NCI-H1105 (cell line): ENCODE data around the gene KIF27.
"Not testable (repeated sequence)": the region's sequence is repeated elsewhere in the genome, so short reads cannot be mapped to it uniquely, and the experiment has no call there.

ENCODE experiments used
- DNase-seq: peaks from one replicate; lab custom pipeline; 2025; lab: John Stamatoyannopoulos, UW

The KIF27 gene, protein sequence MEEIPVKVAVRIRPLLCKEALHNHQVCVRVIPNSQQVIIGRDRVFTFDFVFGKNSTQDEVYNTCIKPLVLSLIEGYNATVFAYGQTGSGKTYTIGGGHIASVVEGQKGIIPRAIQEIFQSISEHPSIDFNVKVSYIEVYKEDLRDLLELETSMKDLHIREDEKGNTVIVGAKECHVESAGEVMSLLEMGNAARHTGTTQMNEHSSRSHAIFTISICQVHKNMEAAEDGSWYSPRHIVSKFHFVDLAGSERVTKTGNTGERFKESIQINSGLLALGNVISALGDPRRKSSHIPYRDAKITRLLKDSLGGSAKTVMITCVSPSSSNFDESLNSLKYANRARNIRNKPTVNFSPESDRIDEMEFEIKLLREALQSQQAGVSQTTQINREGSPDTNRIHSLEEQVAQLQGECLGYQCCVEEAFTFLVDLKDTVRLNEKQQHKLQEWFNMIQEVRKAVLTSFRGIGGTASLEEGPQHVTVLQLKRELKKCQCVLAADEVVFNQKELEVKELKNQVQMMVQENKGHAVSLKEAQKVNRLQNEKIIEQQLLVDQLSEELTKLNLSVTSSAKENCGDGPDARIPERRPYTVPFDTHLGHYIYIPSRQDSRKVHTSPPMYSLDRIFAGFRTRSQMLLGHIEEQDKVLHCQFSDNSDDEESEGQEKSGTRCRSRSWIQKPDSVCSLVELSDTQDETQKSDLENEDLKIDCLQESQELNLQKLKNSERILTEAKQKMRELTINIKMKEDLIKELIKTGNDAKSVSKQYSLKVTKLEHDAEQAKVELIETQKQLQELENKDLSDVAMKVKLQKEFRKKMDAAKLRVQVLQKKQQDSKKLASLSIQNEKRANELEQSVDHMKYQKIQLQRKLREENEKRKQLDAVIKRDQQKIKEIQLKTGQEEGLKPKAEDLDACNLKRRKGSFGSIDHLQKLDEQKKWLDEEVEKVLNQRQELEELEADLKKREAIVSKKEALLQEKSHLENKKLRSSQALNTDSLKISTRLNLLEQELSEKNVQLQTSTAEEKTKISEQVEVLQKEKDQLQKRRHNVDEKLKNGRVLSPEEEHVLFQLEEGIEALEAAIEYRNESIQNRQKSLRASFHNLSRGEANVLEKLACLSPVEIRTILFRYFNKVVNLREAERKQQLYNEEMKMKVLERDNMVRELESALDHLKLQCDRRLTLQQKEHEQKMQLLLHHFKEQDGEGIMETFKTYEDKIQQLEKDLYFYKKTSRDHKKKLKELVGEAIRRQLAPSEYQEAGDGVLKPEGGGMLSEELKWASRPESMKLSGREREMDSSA (N-terminal part only)

DNA sequence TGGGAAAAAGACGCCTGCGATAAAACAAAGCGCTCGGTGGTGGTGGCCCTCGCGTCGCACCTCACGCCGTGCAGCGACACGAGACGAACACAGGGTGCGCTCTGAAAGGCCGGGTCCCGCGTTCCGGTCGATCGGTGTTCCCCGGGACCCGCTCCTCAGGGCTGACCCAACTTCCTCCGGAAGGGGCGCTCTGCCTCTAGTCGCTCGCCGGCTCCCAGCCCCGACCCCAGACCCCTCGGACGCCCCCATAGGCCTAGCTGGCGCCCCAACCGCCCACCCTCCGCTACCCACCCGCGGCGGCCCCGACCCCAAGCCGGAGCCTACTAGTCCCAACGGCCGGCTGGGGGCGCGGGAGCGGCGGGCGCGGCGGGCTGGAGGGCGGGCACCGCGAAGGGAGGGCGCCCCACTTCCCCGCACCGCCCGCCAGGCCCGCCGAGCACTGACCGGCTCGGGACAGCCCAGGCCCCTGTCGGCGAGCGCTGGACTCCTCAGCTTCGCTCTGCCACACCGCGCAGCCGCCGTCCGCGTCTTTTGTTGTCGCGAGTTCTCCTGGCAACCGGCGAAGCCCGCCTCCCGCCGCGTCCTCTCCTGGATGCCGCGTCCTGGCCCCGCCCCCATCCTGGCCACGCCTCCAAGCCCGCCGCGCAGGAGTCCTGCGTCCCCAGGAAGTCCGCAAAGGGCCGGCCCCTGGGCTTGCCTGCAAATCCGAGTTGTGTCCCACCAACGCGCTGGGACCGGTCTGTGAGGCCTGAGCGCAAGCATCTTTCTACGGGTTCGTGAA is at the start of gene KIF27:
TSS of gene KIF27 (minus strand) at position 506 of the 781 bp plus-strand sequence. CDS start 5,841 bp downstream, outside the sequence.
- peak; percentile 94 for DNase-seq

DNA sequence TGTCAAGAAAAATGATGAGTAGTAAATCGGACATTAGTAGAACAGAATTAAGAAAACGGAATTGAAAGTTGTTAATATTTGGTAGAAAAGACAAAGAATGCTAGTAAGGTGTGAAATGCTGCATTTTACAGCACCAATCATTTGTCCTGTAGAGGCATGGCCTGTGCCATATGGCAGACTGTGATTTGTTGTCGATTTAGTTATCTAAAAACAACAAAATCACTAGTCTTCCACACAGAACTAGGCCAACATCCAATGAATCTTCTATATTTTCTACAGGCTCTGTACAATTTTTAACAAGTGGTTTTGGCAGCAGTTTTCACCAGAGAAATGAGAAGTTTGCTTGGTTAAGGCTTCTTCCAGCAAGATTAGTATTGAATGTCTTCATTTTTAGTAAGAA is 48.4 kb upstream of the KIF27 start:
- DNase-seq = no peak

DNA sequence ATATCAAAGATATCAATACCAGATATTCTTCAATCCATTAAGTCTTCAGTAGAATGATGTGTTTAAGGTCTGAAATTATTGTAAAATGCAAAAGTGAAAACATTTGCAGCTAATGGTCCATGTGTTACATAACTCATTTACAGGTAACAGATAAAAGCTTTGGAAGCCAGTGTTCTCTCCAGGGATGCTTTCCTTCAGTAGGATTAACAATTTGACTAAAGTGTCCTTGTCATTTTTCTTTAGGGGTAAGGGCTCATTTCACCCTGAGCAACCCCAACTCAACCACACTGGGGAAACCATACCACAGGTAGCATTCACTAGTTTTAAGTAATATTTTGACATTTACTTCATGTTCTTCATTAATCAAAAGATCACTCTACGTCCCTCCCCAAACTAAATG is 45.8 kb upstream of the KIF27 start:
- DNase-seq = no peak

DNA sequence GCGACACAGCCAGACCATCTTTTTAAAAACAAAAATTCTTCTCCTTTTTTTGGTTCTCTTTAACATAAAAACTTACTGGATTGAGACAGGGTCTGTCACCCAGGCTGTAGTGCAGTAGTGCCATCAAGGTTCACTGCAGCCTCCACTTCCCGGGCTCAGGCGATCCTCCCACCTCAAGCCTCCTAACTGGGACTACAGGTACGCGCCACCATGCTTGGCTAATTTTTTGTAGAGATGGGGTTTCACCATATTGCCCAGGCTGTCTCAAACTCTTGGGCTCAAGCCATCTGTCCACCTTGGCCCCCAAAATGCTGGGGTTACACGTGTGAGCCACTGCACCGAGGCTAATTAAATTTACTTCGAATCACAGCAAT is 45.0 kb upstream of the KIF27 start:
- no peak for DNase-seq

DNA sequence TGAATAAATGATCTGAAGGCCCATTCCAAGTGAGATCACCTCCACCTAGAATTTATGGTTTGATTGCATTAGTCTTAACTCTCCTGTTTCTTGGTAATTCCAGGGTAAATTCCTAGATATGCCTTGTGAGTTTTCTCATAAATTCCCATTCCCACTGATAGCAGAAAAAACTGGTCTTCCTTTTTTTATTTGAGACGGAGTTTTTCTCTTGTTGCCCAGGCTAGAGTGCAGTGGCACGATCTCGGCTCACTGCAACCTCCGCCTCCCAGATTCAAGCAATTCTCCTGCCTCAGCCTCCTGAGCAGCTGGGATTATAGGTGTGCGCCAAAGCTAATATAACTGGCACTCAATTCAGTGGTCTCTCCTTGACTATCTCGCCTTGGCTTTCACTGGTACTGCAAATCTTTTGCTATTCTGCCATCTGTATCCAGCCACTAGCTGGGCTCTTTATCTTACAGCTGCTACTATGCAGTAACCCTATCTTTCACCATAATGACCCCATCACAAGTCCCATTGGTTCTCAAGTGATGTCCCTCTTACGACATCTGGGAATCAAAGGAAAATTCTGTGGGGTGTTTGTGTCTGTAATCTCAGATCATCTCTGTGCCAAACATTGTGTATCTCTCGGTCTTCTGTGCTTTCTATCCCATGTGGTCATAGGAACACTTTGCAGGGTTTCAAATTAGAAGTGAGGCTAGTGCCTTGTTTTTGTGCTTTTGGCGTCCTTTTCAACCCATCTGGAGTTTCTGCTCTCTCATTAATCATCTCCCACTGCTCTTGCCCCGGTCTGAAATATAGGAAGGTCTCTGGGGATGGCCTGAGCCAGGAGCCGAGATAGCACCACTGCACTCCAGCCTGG is 44.3 kb upstream of the KIF27 start:
- no peak for DNase-seq

DNA sequence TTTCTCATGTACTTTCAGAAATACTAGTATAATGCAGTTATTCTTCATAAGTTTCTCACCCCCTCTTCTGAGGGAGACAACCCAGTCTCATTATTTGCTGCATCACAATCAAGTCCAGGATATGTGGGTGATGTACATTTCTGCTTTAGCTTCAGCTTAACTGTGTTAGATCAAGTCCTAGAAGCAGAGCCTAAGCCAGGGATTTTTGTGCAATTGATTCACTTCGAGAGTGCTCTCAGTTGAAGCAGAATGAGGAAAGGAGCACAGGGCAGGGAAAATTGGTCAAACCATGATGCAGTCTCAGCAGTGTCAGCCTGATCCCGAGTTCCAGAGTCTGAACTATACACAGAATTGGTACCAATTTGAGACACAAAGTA is 43.7 kb upstream of the KIF27 start:
- no peak for DNase-seq

DNA sequence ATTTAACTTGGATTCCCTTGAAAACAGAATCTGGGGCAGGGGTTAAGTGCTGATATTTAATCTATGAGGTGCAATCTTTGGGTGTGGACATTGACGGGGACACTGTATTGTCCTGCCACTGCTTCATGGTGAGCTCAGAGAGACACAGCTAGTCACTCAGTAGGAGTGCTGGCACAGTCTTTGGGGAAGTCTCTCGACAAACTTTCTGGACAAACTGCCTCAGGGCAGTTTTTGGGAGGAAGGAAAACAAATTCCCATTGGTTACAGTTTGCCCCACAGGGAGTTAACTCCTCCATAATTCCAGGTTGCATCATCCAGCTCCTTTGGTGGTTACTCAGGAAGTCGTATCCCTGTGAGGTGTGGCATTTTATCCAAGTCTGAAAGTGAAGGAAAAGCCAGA is 40.9 kb upstream of the KIF27 start:
- DNase-seq = no peak

DNA sequence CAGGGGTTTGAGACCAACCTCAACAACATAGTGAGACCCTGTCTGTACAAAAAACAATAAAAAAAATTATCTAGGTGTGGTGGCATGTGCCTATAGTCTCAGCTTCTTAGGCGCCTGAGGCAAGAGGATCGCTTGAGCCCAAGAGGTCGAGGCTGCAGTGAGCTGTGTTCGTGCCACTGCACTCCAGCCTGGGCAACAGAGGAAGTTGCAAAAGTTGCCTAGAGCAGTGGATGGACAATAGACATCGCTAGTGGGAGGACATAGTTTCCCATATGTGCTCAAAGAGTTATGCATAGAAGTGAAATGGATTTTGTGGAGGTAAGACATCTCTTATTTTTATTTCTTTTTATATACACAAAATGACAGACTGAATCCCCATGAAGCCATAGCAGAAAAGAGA is 39.8 kb upstream of the KIF27 start:
- DNase-seq = no peak

DNA sequence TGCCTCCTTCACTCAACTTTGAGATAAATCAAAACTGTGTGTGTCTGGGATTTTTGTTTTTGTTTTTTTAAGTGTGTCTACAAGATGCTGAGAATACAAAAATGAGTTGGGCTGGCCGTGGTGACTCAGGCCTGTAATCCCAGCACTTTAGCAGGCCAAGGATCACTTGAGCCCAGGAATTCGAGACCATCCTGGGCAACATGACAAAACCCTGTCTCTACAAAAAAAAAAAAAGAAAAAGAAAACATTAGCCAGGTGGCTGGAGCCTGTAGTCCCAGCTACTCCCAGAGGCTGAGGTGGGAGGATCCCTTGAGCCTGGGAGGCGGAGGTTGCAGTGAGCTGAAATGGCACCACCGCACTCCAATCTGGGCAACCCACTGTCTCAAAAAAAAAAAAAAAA is 37.8 kb upstream of the KIF27 start:
- DNase-seq = no peak

DNA sequence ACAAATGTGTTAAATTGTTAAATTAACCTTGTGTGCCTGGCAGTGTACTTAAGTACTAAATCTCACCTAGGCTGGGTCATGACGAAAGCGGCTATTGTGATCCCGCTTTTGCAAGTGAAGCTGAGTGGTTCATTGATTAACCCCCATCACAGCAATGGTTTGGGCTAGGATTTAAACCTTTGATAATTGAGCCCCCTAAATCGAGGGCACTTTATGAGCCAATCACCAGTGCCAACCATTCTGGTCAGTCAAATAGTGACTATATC is 35.9 kb upstream of the KIF27 start:
- DNase-seq = no peak

DNA sequence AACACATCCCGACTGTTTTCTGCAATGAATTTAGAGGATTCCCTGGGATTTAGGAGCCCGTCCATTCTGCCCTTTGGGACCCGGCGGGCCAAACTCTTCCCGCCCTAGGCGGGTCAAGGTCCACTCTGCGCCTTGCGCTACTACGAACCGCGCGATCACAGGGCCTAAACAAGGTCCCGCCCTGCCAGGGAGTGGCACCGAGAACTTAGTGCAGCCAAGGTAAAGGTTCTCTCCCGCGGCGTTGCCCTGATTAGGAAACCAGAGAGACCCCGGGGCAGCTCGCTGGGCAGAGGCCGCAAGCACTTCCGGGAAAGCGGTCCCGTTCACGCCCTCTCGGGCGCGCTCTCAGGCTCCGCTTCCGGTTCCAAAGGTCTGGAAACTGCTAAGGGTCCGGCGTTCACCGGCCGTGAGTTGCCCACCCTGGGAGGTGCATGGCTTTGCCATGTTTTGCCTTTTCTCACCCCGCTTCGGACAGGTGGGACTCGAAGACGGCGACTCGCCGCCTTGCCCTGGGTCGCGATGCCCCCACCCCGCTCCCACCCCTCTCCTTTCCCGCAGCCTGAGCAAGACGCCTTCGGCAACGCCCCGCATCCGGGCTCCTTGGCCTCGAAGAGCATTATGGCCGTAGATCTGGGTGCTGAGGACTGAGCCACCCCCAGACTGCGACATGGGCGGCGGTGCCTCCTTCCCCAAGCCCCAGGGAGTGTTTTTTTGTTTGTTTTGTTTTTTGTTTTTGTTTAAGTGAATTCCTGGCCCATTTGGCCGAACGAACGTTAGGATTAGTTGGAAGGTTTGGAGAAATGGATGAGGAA is 35.4 kb upstream of the KIF27 start:
- DNase-seq = peak; percentile 73

DNA sequence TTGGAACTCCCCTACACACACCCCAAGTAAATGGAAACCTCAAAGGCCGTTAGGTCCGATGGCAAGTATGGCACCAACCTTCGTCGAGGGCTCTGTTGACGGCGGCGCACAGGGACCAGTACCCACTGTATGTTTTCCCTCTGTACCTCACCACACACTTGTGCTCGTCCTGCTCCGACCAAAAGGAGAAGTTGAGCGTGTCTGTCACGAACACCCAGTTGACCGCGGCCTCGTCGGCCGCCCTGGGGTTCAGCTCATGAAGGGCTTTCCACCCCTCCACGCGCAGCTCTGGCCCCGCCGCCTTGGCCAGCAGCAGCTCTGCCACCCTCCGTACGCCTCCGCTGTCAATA is 34.8 kb upstream of the KIF27 start:
- no peak for DNase-seq

DNA sequence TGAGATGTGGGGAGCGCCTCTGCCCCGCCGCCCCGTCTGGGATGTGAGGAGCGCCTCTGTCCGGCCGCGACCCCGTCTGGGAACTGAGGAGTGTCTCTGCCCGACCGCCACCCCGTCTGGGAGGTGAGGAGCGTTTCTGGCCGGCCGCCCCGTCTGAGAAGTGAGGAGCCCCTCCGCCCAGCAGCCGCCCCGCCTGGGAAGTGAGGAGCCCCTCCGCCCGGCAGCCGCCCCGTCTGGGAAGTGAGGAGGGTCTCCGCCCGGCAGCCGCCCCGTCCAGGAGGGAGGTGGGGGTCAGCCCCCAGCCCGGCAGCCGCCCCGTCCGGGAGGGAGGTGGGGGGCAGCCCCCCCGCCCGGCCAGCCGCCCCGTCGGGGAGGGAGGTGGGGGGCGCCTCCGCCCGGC is 26.9 kb upstream of the KIF27 start:
- not testable (repeated sequence) for DNase-seq

DNA sequence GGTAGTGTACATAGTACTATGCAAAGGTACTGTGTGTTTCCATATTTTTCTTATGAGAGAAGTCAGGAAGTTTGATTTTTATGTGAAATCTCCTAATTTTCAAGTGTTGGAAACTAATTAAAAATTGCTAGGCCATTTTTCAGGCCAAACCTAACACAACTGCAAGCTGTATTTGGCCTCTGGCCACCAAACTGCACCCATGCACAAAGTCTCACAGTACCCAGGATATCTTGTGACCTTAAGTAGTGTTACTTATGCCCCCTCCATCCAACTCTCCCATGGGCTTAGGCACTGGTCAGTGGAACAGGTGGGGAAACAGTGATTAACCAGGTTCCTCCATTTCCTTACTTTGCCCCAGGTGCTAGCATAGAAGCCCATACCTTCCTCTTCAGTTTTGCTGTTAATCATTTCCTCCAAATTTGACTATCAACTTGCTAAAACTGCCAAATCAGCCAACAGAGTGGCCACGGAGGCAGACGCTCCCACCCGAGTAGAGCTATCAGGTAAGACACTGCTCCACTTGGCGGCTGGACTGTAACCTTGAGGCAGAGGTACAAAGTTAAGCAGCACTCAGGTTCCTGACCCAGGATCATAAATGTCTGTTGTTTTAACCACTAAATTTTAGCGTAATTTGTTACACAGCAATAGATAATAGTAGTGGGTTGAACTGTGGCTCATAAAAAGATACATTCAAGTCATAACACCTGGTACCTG is 19.5 kb upstream of the KIF27 start:
- DNase-seq = no peak

DNA sequence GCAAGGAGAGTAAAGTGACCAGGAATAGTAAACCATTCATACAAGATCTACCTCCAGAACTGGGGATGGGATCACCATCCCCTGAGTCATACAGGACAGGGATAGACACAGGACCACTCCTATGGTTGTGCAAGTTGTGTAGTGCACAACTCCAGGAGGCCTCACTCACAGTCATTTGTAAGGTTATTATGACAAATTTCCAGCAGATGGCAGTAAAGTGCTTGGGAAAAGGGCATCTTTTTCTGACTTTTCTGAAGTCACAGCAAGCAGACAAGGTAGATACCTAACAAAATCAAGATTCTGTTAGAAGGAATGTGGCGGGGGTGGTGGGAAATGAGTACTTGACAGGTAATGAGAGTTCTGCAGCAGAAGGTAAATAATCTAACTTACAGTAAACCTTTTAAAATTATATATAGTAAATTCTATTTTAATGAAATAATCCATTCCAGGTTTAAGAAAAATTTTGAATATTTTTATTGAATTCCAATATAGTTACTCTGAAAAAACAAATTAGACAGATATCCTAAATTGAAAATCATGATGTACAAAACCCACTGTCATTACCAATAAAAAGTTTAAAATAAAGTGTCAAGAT is 16.7 kb upstream of the KIF27 start:
- DNase-seq = peak; percentile 36

DNA sequence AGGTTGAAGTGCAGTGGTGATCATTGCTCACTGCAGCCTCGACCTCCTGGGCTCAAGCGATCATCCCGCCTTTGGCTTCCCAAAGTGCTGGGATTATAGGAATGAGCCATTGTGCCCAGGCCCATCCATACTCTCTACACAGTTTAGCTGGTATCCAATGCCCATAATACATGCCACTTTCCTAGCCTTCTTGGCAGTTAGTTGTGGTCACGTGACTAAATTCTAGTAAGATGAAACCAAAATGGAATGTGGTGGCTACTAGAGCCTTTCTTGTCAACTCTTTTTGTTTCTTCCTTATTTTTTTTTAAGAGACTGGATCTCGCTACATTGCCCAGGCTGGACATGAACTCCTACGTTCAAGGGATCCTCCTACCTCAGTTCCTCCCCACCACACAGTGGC is 15.3 kb upstream of the KIF27 start:
- no peak for DNase-seq

DNA sequence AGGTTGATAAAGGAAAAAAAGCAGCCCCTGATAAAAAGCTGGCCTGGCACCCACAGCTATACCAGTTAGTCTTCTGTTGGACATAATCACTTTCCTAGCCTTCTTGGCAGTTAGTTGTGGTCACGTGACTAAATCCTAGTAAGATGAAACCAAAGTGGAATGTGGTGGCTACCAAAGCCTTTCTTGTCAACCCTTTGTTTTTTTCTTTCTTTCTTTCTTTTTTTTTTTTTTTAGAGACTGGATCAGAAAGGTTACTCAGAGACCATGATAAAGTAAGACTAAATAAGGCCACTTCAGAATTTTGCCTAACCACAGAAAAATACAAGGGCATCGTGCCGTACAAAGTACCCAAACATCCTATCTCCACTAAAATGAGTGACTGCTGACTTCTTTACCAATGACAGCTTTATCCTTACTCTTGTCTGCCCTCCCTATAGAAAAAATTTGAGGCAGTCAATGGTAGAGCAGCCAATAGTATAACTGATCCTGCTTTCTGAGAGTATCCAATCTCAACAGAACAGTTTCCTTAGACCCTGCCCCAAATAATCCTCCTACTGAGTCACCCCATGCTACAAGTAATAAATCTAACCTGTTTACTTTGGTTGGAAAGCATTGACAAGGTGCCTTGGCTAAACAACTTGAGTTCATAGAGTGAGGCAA is 14.2 kb upstream of the KIF27 start:
- DNase-seq = peak; percentile 46

DNA sequence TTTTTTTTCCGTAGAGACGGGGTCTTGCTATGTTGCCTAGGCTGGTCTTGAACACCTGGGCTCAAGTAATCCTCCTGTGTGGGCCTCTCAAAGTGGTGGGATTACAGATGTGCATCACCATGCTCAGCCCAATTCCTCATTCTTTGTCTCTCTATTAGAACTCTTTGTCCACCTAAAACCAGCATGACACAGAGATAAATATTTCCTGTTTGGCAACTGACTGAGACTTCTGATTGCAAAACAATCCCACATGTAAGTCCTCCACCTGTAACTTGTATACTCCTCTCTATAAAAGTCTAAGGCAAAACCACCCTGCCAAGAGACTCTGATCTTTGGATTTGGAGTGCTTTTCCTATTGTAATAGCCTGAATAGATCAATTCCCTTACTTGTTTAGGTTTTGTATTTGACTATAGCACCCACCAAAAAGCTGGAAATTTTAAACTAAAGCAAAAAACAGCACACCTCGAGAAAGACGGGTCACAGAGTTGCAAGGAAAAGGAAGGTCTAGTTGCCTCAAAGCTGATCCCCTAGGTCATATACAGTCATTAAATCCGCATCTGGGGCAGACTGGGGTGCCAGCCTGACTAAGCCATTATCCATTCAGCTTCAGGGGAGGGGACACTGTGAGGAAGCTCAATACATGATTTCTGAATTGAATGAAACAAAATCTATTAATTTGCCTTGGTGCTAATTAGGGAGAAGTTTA is 13.5 kb upstream of the KIF27 start:
- DNase-seq = no peak
